Dermis blood vessel endothelial cell (primary cell): ENCODE data around the gene CDC42SE2. TPM values are rescaled to one million over a fixed set of nuclear protein-coding genes. Genes with fewer than 3 reads are reported as not detected.
A peak's percentile ranks its signal among the peaks of the same experiment; 100 is the strongest.

ENCODE experiments used
- DNase-seq: peaks from one replicate; pipeline ENCODE4 v3.0.0; 2010
- total RNA-seq: library from RNA; depleted of rRNA; stranded (reverse); fragments of >200 nt; gene quantifications from 2 replicates; pipeline ENCODE4 v1.2.3, GENCODE V29; 2014

The CDC42SE2 gene
- total RNA-seq, 1 donor from 2014 or later = 55.5 TPM

GRCh38 chr5:131371835-131372234 is 108.0 kb downstream of the CDC42SE2 start:
- DNase-seq = no peak

GRCh38 chr5:131373265-131373664 is 109.4 kb downstream of the CDC42SE2 start:
- no peak for DNase-seq

- DNase-seq = no peak
Observed at GRCh38 chr5:131375351-131375750, 111.5 kb downstream of the CDC42SE2 start.

DNA sequence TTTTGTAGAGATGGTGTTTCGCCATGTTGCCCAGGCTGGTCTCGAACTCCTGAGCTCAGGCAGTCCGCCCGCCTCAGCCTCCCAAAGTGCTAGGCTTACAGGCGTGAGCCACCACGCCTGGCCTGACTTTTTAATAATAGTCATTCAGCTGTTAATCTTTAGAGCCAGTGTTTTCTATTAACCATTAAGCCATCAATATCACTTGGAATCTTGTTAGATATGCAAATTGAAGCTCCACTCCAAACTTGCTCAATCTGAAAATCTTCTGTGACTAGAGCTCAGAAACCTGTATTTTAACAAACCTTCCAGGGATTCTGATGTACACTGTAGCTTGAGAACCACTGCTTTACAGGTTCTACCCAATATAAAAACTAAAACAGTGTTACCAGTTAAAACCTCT is 113.5 kb downstream of the CDC42SE2 start:
- DNase-seq = no peak

- peak; percentile 79 for DNase-seq
Observed at GRCh38 chr5:131377785-131378325, 114.0 kb downstream of the CDC42SE2 start.

DNA sequence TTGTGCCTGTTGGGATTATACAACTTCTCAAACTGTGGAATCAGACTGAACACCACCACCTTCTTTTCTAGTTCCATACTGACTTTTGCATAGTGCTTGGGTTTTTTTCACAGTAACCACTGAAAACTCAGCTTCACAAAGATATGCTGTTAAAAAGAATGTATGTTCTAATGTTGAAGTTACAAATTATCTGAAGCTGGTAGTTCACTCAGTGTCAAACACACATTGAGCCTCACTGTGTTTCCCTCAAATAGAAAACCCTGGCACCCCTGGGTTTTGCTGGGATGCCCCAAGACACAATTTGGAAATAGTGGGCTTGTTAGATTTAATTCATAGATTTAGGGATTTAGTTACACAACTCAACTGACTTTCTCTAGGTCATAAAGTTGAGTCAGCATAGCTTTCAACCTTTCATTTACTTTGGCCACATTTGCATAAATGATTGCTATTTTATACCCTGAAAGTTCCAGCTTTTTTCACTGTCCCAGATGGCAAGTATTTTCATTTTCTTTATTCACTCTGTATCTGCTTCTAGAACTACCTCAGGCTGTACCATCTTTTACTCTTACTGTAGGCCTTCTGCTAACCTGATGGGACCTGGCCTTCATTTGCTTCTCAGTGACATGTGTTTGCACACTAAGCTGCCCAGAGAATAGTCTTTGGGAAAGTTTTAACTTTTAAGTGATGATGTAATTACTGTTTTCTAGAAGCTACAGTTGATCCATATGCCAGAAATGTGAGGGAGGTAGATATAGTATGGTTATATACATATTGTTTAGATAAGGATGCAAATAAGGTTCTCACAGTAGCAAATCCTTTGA is 115.1 kb downstream of the CDC42SE2 start:
- peak; percentile 54 for DNase-seq

DNA sequence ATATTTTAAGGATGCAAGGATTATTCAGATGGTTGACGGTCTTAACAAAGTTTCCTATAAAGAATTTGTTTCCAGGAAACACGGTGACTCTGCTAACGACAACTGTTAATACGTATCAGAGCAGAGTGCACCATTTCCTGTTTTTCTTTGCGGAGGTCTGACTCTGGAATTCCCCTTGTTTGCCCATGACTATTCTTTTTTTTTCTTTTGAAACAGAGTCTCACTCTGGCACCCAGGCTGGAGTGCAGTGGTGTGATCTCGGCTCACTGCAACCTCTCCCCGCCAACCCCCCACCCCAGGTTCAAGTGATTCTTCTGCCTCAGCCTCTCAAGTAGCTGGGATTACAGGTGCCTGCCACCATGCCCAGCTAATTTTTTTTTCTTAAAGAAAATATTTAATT is 115.9 kb downstream of the CDC42SE2 start:
- DNase-seq = peak; percentile 96

- peak; percentile 34 for DNase-seq
Observed at GRCh38 chr5:131380238-131380637, 116.4 kb downstream of the CDC42SE2 start.

GRCh38 chr5:131381021-131381420 is 117.2 kb downstream of the CDC42SE2 start:
- no peak for DNase-seq

GRCh38 chr5:131381777-131382176 is 117.9 kb downstream of the CDC42SE2 start:
- no peak for DNase-seq

GRCh38 chr5:131382407-131383395 is 118.8 kb downstream of the CDC42SE2 start:
- DNase-seq = peak; percentile 71

DNA sequence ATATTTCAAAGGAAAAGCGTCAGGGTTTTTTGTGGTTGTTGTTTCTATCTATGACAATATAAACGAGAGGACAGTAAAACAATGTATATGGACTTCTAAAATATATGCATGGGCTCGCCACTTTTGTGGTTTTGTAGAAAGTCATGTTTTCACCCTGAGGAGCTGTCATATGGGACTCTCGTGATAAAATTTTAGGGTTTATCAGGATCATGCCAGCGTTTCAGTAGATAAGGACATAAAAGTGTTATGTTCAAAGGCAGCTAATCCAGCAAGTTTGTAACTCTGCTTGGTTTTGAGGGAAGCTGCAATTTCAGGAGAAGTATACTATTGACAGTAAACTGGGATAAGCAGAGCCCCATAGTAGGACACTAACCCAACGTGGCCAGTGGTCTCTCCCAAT is 120.3 kb downstream of the CDC42SE2 start:
- DNase-seq = no peak

DNA sequence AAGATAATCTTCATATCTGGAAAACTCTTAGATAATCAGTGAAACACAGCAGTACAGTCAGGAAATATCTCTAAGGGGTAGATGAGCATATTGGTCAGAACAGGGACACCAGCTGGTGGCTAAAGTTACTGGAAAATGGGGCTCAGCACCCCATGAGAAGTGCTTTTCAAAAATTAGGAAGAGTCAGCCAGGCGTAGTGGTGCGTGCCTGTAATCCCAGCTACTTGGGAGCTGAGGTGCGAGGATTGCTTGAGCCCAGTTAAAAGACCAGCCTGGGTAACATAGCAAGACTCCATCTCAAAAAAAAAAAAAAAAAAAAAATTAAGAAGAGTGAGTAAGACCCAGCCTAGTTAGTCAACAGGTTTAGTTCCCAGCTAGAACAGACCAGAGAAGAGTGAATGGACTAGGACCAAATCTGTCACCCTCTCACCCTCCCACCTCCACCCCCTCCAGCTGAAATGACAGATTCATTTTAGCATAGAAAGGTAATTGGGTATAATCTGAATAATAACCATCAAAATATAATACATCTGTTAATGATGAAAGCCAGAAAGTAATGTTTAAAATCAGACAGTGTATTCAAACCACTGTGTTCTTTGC is 120.9 kb downstream of the CDC42SE2 start:
- DNase-seq = no peak

DNA sequence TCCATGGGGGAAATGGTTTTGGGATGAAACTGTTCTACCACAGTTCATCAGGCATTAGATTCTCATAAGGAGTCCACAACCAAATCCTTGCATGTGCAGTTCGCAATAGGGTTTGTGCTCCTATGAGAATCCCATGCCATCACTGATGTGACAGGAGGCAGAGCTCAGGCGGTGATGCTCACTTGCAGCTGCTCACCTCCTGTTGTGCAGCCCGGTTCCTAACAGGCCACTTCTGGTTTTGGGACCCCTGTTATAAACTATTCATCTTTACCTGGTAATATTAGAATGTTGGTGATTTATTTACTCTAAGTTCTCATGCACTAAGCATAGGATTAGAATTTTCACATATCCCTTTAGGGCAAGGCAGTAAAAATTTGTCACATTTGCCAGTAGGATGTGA is 122.3 kb downstream of the CDC42SE2 start:
- no peak for DNase-seq

DNA sequence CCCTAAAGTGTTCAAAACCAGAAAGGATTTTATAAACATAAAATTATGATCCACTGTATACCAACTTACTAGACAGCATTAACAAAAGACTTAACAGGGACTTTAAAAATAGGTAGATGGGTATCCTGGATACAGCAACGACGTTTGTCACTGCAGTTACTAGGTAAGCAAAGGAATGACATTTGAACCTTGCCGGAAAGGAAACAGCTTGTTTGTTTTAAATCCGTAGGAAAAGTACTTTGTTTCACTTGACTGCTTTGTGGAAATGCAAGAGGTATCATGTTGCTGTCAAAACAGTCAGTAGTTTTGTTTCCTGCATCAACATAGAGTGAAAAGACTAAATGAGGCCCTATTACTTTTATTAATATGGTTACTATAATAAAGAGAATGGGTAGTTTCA is 122.9 kb downstream of the CDC42SE2 start:
- DNase-seq = peak; percentile 85

DNA sequence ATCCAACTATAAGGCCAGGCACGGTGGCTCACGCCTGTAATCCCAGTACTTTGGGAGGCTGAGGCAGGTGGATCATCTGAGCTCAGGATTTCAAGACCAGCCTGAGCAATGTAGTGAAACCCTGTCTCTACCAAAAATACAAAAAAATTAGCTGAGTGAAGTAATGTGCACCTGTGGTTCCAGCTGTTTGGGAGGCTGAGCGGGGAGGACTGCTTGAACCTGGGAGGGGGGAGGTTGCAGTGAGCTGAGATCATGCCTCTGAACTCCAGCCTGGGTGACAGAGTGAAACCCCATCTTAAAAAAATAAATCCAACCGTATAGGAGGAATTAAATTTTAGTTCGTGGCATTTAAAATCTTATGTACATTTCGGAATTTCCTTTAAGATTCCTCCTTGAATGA is 123.4 kb downstream of the CDC42SE2 start:
- DNase-seq = no peak

GRCh38 chr5:131389096-131389868 is 125.4 kb downstream of the CDC42SE2 start:
- DNase-seq = no peak

DNA sequence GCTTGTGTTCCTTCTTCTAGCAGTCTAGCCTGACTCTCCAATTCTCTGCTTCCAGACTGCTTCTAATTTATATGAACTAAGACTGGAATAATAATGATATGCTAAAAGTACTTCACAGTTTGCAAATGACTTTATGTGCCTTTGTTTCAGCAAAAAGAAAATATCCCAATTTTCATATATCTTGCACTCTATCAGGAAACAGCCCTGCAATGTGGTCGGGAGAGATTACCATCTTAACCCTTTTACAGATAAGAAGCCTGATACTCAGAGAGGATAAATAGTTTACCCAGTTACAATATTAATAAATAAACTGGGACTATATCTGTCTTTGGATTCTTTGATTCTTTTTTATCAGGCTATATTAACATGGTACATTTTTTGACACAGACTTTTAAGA is 126.0 kb downstream of the CDC42SE2 start:
- peak; percentile 42 for DNase-seq

GRCh38 chr5:131392466-131393095 is 128.7 kb downstream of the CDC42SE2 start:
- DNase-seq = no peak

DNA sequence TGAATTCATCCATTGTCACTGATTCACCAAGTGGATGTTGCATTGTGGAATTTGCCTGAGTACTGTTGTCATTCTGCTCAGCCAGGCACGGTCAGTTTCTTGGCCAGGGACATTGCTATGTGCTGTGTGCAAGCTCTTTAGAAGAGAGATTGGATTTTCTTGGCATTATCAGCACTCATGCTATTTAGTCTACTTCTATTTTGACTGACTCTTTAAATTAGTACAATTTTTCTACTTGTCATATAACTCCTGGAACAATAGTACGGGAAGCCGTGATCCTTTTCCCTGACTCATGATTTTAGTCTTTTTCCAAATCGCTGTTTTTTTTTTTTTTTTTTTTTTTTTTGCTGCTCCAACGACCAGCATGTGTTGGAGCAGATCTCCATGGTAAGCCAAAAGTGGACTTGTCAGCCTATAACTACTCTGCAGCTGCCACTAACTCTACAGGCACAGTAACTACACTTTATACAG is 129.7 kb downstream of the CDC42SE2 start:
- DNase-seq = peak; percentile 65

DNA sequence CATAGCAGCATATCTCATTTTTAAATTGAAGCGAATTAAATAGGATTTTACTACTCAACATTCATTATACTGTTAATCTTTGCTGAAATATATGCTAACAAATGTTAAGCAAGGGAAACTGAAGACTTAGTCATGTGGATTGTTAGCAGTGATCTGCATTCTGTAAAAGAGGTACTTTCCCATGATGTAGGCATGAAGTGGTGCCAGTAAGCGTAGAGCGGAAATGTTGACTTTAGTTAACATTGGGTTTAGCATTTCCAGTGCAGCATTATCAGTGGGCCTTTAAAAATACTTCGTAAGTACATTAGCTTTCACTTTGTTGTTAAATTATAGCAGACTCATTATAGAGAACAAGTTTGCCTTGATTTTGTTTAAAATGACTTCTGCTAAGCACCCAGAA is 130.3 kb downstream of the CDC42SE2 start:
- peak; percentile 71 for DNase-seq
